ENCODE results near the gene DDX42.

The DDX42 gene

GRCh38 chr17:63774141-63774968, at the start of gene DDX42:
DDX42 (plus strand) TSS chr17:63774170; CDS start chr17:63787050, 12,880 bp downstream.
- DNase-seq (ENCODE audit: low read depth), result peak; percentile 69

- no peak for DNase-seq (ENCODE audit: low read depth)
Observed at GRCh38 chr17:63735691-63736090, 38.3 kb upstream of the DDX42 start.

- DNase-seq (ENCODE audit: low read depth), result peak; percentile 3
Observed at GRCh38 chr17:63740464-63741142, 33.4 kb upstream of the DDX42 start.

- DNase-seq (ENCODE audit: low read depth), result no peak
Observed at GRCh38 chr17:63741143-63741407, 32.9 kb upstream of the DDX42 start.

GRCh38 chr17:63741408-63742173, 32.4 kb upstream of the DDX42 start, which contains the start of gene STRADA:
STRADA (minus strand) TSS chr17:63741799; CDS start chr17:63728369, 13,430 bp downstream.
- peak; percentile 98 for DNase-seq (ENCODE audit: low read depth)

GRCh38 chr17:63751806-63752205, 22.2 kb upstream of the DDX42 start:
- no peak for DNase-seq (ENCODE audit: low read depth)

- DNase-seq (ENCODE audit: low read depth), result no peak
Observed at GRCh38 chr17:63752707-63753106, 21.3 kb upstream of the DDX42 start.

GRCh38 chr17:63753215-63753614, 20.8 kb upstream of the DDX42 start:
- peak; percentile 45 for DNase-seq (ENCODE audit: low read depth)

GRCh38 chr17:63754046-63754445, 19.9 kb upstream of the DDX42 start:
- DNase-seq (ENCODE audit: low read depth), result no peak

- DNase-seq (ENCODE audit: low read depth), result no peak
Observed at GRCh38 chr17:63758428-63758827, 15.5 kb upstream of the DDX42 start.

- peak; percentile 47 for DNase-seq (ENCODE audit: low read depth)
Observed at GRCh38 chr17:63760771-63761539, 13.0 kb upstream of the DDX42 start.

- DNase-seq (ENCODE audit: low read depth), result peak; percentile 12
Observed at GRCh38 chr17:63762161-63763078, 11.6 kb upstream of the DDX42 start.

GRCh38 chr17:63764716-63765115, 9.3 kb upstream of the DDX42 start:
- no peak for DNase-seq (ENCODE audit: low read depth)

- no peak for DNase-seq (ENCODE audit: low read depth)
Observed at GRCh38 chr17:63766754-63767153, 7.2 kb upstream of the DDX42 start.

GRCh38 chr17:63768433-63768832, 5.5 kb upstream of the DDX42 start:
- no peak for DNase-seq (ENCODE audit: low read depth)

- peak; percentile 56 for DNase-seq (ENCODE audit: low read depth)
Observed at GRCh38 chr17:63772801-63773271, 1.1 kb upstream of the DDX42 start.

GRCh38 chr17:63773272-63774140, 464 bp upstream of the DDX42 start, which contains the start of gene CCDC47:
CCDC47 (minus strand) TSS chr17:63773597; CDS start chr17:63766175, 7,422 bp downstream.
- peak; percentile 99 for DNase-seq (ENCODE audit: low read depth)

- DNase-seq (ENCODE audit: low read depth), result peak; percentile 28
Observed at GRCh38 chr17:63774969-63775265, 947 bp downstream of the DDX42 start.

GRCh38 chr17:63775420-63775819, 1.4 kb downstream of the DDX42 start:
- DNase-seq (ENCODE audit: low read depth), result peak; percentile 17

- DNase-seq (ENCODE audit: low read depth), result peak; percentile 62
Observed at GRCh38 chr17:63780507-63780906, 6.5 kb downstream of the DDX42 start.

Measured in iris pigment epithelial cell (primary cell).